Stimulated activated CD4-positive, alpha-beta T cell treated with anti-CD3 and anti-CD28 coated beads, Interleukin-4, amount 100 ng/mL, for 24 hours (primary cell): ENCODE data around the gene RRAGD.

Source experiments
- DNase-seq: peaks from one replicate; pipeline ENCODE4 v3.0.0-alpha.2; 2020

RRAGD gene

GRCh38 chr6:89328976-89329375 lies 83.1 kb downstream of the RRAGD start:
- DNase-seq: no peak

- no peak for DNase-seq
Measured at GRCh38 chr6:89324304-89324703, 87.8 kb downstream of the RRAGD start.

GRCh38 chr6:89323511-89323971 lies 88.5 kb downstream of the RRAGD start:
- DNase-seq: no peak

- no peak for DNase-seq
Measured at GRCh38 chr6:89321131-89321970, 90.7 kb downstream of the RRAGD start.

DNA sequence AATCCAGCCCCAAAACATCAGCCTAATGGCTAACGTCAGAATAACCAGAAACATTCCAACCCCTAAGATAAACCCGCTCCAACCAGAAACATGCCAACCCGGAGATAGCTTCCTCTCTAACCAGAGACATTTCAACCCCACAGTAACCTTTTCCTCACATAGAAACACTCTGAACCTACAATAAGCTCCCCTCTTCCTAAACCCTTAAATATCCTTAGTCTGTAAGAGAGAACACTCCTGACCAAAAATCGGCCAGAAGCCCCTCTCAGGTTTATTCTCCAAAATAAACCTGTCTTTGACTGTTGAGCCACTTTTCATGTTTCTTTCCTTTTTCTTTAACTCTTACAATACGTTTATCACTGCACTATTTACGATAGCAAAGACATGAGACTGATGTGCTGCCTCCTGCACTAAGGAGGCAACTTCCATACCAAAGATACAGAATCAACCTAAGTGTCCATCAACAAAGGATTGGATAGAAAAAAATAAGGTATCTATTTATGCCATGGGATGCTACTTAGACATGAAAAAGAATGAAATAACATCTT lies 92.0 kb downstream of the RRAGD start:
- no peak for DNase-seq

DNA sequence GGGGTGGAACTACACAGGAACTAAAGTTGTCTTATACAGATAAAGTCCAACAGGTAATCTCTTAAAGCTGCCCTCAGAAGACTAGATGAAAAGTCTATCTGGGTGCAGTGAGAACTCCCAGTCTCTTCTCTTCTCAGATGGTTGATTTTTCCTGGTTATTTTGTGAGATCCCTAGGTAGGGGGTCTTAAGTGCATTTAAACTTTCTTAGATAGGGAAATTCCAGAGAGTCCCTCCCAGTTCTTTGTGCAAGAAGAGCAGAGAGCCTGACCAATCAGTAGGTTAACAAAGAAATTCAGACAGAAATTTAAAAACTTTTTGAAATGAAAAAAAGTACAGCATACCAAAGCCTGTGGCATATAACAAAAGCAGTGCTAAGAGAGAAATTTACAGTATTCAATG lies 95.0 kb downstream of the RRAGD start:
- DNase-seq: no peak

GRCh38 chr6:89315249-89315885 lies 96.7 kb downstream of the RRAGD start, which contains the start of gene GABRR2:
Gene GABRR2, minus strand, starts transcription at chr6:89315299. Its CDS starts 134 bp downstream, at chr6:89315165.
- no peak for DNase-seq

DNA sequence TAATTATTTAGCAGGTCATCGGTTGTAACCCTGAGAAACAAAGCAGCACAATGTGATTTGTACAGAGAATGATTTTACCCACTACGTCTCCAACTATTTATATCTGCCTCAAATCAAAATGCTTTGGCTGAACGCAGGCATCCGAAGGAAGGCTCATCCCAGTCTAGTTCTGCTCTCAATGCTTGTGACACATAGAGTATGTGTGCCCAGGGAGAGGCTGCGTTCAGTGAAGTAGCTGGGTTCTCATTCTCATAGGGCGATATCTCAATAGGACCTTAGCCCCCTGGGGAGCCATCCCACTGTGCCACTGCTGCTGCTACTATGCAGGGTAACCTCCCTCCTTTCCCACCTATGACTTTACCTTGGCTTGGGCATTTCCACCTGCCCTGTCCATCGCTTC lies 97.4 kb downstream of the RRAGD start:
- no peak for DNase-seq
